Suprapubic skin (tissue), 3 donors: ENCODE data around the gene WDR54.

Source experiments
- CTCF ChIP-seq, 2 donors: fragments of 200-600 bp in 1 of 2; fragments of 450-650 bp in 1 of 2; sonication (generic) in 1 of 2; IDR thresholded peaks; one replicate each; pipeline ENCODE4 v1.5.1; 2016 to 2019; ENCODE audit warnings: antibody characterized with exemption in 2 of 2, mild to moderate bottlenecking in 1 of 2, moderate library complexity in 1 of 2
- POLR2AphosphoS5 ChIP-seq, 3 donors: sonication (generic); formaldehyde crosslinking; IDR thresholded peaks; one replicate each; pipeline ENCODE4 v1.6.1; 2017; ENCODE audit warnings: antibody characterized with exemption in 3 of 3

- TF ChIP-seq CTCF (IDR thresholded peaks at IDR 0.05) (no peak), POLR2AphosphoS5 (IDR thresholded peaks at IDR 0.05) (no peak)
Observed at GRCh38 chr2:74385396-74385795, 36.1 kb upstream of the WDR54 start.
